Suprapubic skin (tissue), 4 donors: ENCODE results near the gene VCP. TPM values are rescaled to one million over a fixed set of nuclear protein-coding genes. Genes with fewer than 3 reads are reported as not detected.

ENCODE experiments used
- DNase-seq, 2 donors: peaks; one replicate each; pipeline ENCODE4 v3.0.0-alpha.2; 2019; ENCODE audit warnings: low spot score in 2 of 2
- H3K27ac ChIP-seq: fragments of 200-600 bp; sonication (generic); one replicate; pipeline ENCODE4 v1.5.1; 2019
- H3K27me3 ChIP-seq: fragments of 200-600 bp; sonication (generic); one replicate; pipeline ENCODE4 v1.5.1; 2019
- H3K36me3 ChIP-seq: fragments of 200-600 bp; sonication (generic); one replicate; pipeline ENCODE4 v1.5.1; 2019
- H3K4me1 ChIP-seq: fragments of 200-600 bp; sonication (generic); one replicate; pipeline ENCODE4 v1.5.1; 2019
- H3K4me3 ChIP-seq: fragments of 200-600 bp; sonication (generic); one replicate; pipeline ENCODE4 v1.5.1; 2019; ENCODE audit warnings: mild to moderate bottlenecking
- H3K9me3 ChIP-seq: fragments of 200-600 bp; sonication (generic); one replicate; pipeline ENCODE4 v1.5.1; 2019
- CTCF ChIP-seq, 2 donors: fragments of 200-600 bp in 1 of 2; fragments of 450-650 bp in 1 of 2; sonication (generic) in 1 of 2; IDR thresholded peaks; one replicate each; pipeline ENCODE4 v1.5.1; 2016 to 2019; ENCODE audit warnings: antibody characterized with exemption in 2 of 2, mild to moderate bottlenecking in 1 of 2, moderate library complexity in 1 of 2
- EP300 ChIP-seq: sonication (generic); formaldehyde crosslinking; IDR thresholded peaks from one replicate; pipeline ENCODE4 v1.6.1; 2017; ENCODE audit warnings: antibody characterized with exemption
- POLR2A ChIP-seq, 2 donors: fragments of 450-650 bp; IDR thresholded peaks; one replicate each; pipeline ENCODE4 v1.6.1; 2017; ENCODE audit warnings: antibody characterized with exemption in 2 of 2, mild to moderate bottlenecking in 2 of 2, moderate library complexity in 2 of 2
- POLR2AphosphoS5 ChIP-seq, 3 donors: sonication (generic); formaldehyde crosslinking; IDR thresholded peaks; one replicate each; pipeline ENCODE4 v1.6.1; 2017; ENCODE audit warnings: antibody characterized with exemption in 3 of 3
- WGBS: methylation state at CpG from one replicate; pipeline ENCODE4 v1.1.5; 2018; 5-methylcytosine and 5-hydroxymethylcytosine counted together
- total RNA-seq, 4 donors: library from RNA; depleted of rRNA; stranded (reverse); fragments of >200 nt; gene quantifications; one replicate each; pipeline ENCODE4 v1.1.0, GENCODE V29; 2016

The VCP gene
- total RNA-seq, 4 donors from 2014 or later: 128 to 187 (median 159) TPM

GRCh38 chr9:35102769-35103659 is 30.6 kb upstream of the VCP start, which contains the start of gene STOML2:
Gene STOML2, minus strand, starts transcription at chr9:35103131. Its CDS starts 37 bp downstream, at chr9:35103094.
- peak within 1 kb of the TSS; percentile 87 for H3K27ac ChIP-seq
- DNase-seq: peak; percentile 97 to 98

GRCh38 chr9:35102465-35102768 is 30.0 kb upstream of the VCP start:
- H3K27me3 ChIP-seq: no peaks in the 10 kb centered on the region
- peaks cover 50% of the 10 kb centered on the region for H3K36me3 ChIP-seq
- TF ChIP-seq EP300 (no peak), POLR2AphosphoS5 (IDR thresholded peaks at IDR 0.05) (no peak), POLR2A (IDR thresholded peaks at IDR 0.05) (no peak), CTCF (IDR thresholded peaks at IDR 0.05) (no peak)
- WGBS: 4% methylated on average over 10 of the region's 10 CpGs
- no peaks in the 10 kb centered on the region for H3K9me3 ChIP-seq
- H3K4me3 ChIP-seq: peak overlapping the region; percentile 79
- peaks cover 25% of the 10 kb centered on the region for H3K4me1 ChIP-seq
- DNase-seq: no peak
- H3K27ac ChIP-seq: peak overlapping the region; percentile 87

More at GRCh38 chr9:35102769-35103659, 30.6 kb upstream of the VCP start, which contains the start of gene STOML2:
- no peaks in the 10 kb centered on the region for H3K27me3 ChIP-seq
- TF ChIP-seq EP300 (no peak), POLR2AphosphoS5 (IDR thresholded peaks at IDR 0.05) (peak in 2 of 3 donors; percentile 58 to 80), POLR2A (IDR thresholded peaks at IDR 0.05) (peak in 1 of 2 donors; percentile 48)
- H3K4me1 ChIP-seq: peaks cover 25% of the 10 kb centered on the region
- H3K9me3 ChIP-seq: no peaks in the 10 kb centered on the region
- under 1% methylated on average over 51 of the region's 57 CpGs for WGBS
- peak within 1 kb of the TSS; percentile 79 for H3K4me3 ChIP-seq
- peaks cover 56% of the 10 kb centered on the region for H3K36me3 ChIP-seq

- Histone ChIP-seq H3K36me3 (peaks cover 38% of the 10 kb centered on the region), H3K4me1 (peaks cover 33% of the 10 kb centered on the region), H3K4me3 (no peak overlapping the region), H3K9me3 (no peaks in the 10 kb centered on the region), H3K27ac (no peak overlapping the region), H3K27me3 (no peaks in the 10 kb centered on the region)
- no peak for DNase-seq
- WGBS: 88% methylated on average over 3 of the region's 3 CpGs
- TF ChIP-seq POLR2A (IDR thresholded peaks at IDR 0.05): no peak
- TF ChIP-seq EP300: no peak
- no peak for TF ChIP-seq CTCF (IDR thresholded peaks at IDR 0.05)
- TF ChIP-seq POLR2AphosphoS5 (IDR thresholded peaks at IDR 0.05): no peak
These were observed 25.1 kb upstream of the VCP start for GRCh38 chr9:35097573-35097972.

GRCh38 chr9:35096035-35096849 is 23.8 kb upstream of the VCP start, which contains the start of gene PIGO:
Gene PIGO, minus strand, starts transcription at chr9:35096591. Its CDS starts 1,026 bp downstream, at chr9:35095565.
- Histone ChIP-seq H3K27me3 (no peaks in the 10 kb centered on the region), H3K9me3 (no peaks in the 10 kb centered on the region), H3K4me1 (peaks cover 21% of the 10 kb centered on the region), H3K27ac (peak within 1 kb of the TSS; percentile 98), H3K4me3 (peak within 1 kb of the TSS; percentile 85), H3K36me3 (peaks cover 49% of the 10 kb centered on the region)
- WGBS: under 1% methylated on average over 45 of the region's 53 CpGs
- TF ChIP-seq POLR2A (IDR thresholded peaks at IDR 0.05) (peak in 1 of 2 donors; percentile 46), CTCF (IDR thresholded peaks at IDR 0.05) (peak; percentile 60 to 72), EP300 (no peak), POLR2AphosphoS5 (IDR thresholded peaks at IDR 0.05) (peak in 2 of 3 donors; percentile 58 to 84)
- DNase-seq: peak; percentile 93 to 95

- no peak for DNase-seq
- Histone ChIP-seq H3K27ac (no peak overlapping the region), H3K9me3 (no peaks in the 10 kb centered on the region), H3K36me3 (peaks cover 69% of the 10 kb centered on the region), H3K4me1 (peaks cover 12% of the 10 kb centered on the region), H3K4me3 (no peak overlapping the region), H3K27me3 (no peaks in the 10 kb centered on the region)
- TF ChIP-seq POLR2A (IDR thresholded peaks at IDR 0.05) (no peak), CTCF (IDR thresholded peaks at IDR 0.05) (no peak), EP300 (no peak), POLR2AphosphoS5 (IDR thresholded peaks at IDR 0.05) (no peak)
- WGBS: no CpG with 5 or more reads among the region's 17 CpGs
These were observed 19.1 kb upstream of the VCP start for GRCh38 chr9:35091536-35091935.
